Muscle layer of colon (tissue), 2 donors: Measurements from ENCODE around the gene CNPPD1.

ENCODE experiments used
- H3K27ac ChIP-seq: one replicate; pipeline ENCODE4 v1.7.0; 2013; ENCODE audit warnings: low read depth, mild to moderate bottlenecking, low read length, moderate library complexity
- H3K27me3 ChIP-seq, 2 donors: one replicate each; pipeline ENCODE4 v1.7.0; 2013; ENCODE audit warnings: low read length in 2 of 2, mild to moderate bottlenecking in 2 of 2; ENCODE audit not compliant: insufficient read depth in 2 of 2, control insufficient read depth in 1 of 2
- H3K36me3 ChIP-seq: one replicate; pipeline ENCODE4 v1.7.0; 2013; ENCODE audit warnings: mild to moderate bottlenecking, low read length; ENCODE audit not compliant: insufficient read depth
- H3K4me1 ChIP-seq: one replicate; pipeline ENCODE4 v1.7.0; 2013; ENCODE audit warnings: mild to moderate bottlenecking, low read length; ENCODE audit not compliant: insufficient read depth
- H3K4me3 ChIP-seq, 2 donors: one replicate each; pipeline ENCODE4 v1.7.0; 2013; ENCODE audit warnings: low read length in 2 of 2, low read depth in 1 of 2, mild to moderate bottlenecking in 1 of 2, moderate library complexity in 1 of 2
- H3K9ac ChIP-seq: one replicate; pipeline ENCODE4 v1.7.0; 2013; ENCODE audit warnings: low read length
- H3K9me3 ChIP-seq: one replicate; pipeline ENCODE4 v1.7.0; 2013; ENCODE audit warnings: mild to moderate bottlenecking, low read length
- donor health status: abdominal sarcoma.
- donor health status: Adenocarcinoma of cecum.

Gene CNPPD1

GRCh38 chr2:219133976-219134375, 42.7 kb downstream of the CNPPD1 start:
- Histone ChIP-seq H3K27ac (no peak overlapping the region), H3K36me3 (no peaks in the 10 kb centered on the region), H3K27me3 (no peaks in the 10 kb centered on the region), H3K4me3 (no peak overlapping the region), H3K9me3 (no peaks in the 10 kb centered on the region), H3K4me1 (no peaks in the 10 kb centered on the region), H3K9ac (no peak overlapping the region)

GRCh38 chr2:219131744-219132143, 45.0 kb downstream of the CNPPD1 start:
- Histone ChIP-seq H3K36me3 (no peaks in the 10 kb centered on the region), H3K4me1 (no peaks in the 10 kb centered on the region), H3K9ac (no peak overlapping the region), H3K4me3 (no peak overlapping the region), H3K27me3 (no peaks in the 10 kb centered on the region), H3K9me3 (no peaks in the 10 kb centered on the region), H3K27ac (no peak overlapping the region)

- Histone ChIP-seq H3K4me1 (no peaks in the 10 kb centered on the region), H3K27me3 (no peaks in the 10 kb centered on the region), H3K9me3 (no peaks in the 10 kb centered on the region), H3K27ac (no peak overlapping the region), H3K9ac (no peak overlapping the region), H3K4me3 (no peak overlapping the region), H3K36me3 (no peaks in the 10 kb centered on the region)
These were observed 45.4 kb downstream of the CNPPD1 start for GRCh38 chr2:219131327-219131726.

GRCh38 chr2:219129589-219129988, 47.1 kb downstream of the CNPPD1 start:
- H3K36me3 ChIP-seq, result no peaks in the 10 kb centered on the region
- H3K4me1 ChIP-seq, result peaks cover under 1% of the 10 kb centered on the region
- H3K9me3 ChIP-seq, result no peaks in the 10 kb centered on the region

GRCh38 chr2:219128396-219128795, 48.3 kb downstream of the CNPPD1 start:
- Histone ChIP-seq H3K9me3 (no peaks in the 10 kb centered on the region), H3K4me1 (peaks cover 4% of the 10 kb centered on the region), H3K9ac (no peak overlapping the region), H3K36me3 (no peaks in the 10 kb centered on the region), H3K4me3 (no peak overlapping the region), H3K27me3 (no peaks in the 10 kb centered on the region), H3K27ac (no peak overlapping the region)

More at GRCh38 chr2:219129589-219129988, 47.1 kb downstream of the CNPPD1 start:
- Histone ChIP-seq H3K27me3 (no peaks in the 10 kb centered on the region), H3K9ac (no peak overlapping the region), H3K4me3 (no peak overlapping the region), H3K27ac (no peak overlapping the region)

- H3K4me3 ChIP-seq, result no peak overlapping the region
- H3K9me3 ChIP-seq, result no peaks in the 10 kb centered on the region
- no peak overlapping the region for H3K9ac ChIP-seq
- no peaks in the 10 kb centered on the region for H3K36me3 ChIP-seq
- no peak overlapping the region for H3K27ac ChIP-seq
- peaks cover 4% of the 10 kb centered on the region for H3K4me1 ChIP-seq
- H3K27me3 ChIP-seq, result no peaks in the 10 kb centered on the region
These were observed 49.6 kb downstream of the CNPPD1 start for GRCh38 chr2:219127037-219127635.

- H3K36me3 ChIP-seq, result no peaks in the 10 kb centered on the region
- H3K27me3 ChIP-seq, result no peaks in the 10 kb centered on the region
- peaks cover 4% of the 10 kb centered on the region for H3K4me1 ChIP-seq
- H3K9me3 ChIP-seq, result no peaks in the 10 kb centered on the region
- no peak overlapping the region for H3K9ac ChIP-seq
- no peak overlapping the region for H3K27ac ChIP-seq
- no peak overlapping the region for H3K4me3 ChIP-seq
These were observed 50.2 kb downstream of the CNPPD1 start for GRCh38 chr2:219126555-219126954.

- Histone ChIP-seq H3K9me3 (no peaks in the 10 kb centered on the region), H3K36me3 (no peaks in the 10 kb centered on the region), H3K27ac (no peak overlapping the region), H3K4me3 (no peak overlapping the region), H3K4me1 (peaks cover 4% of the 10 kb centered on the region), H3K9ac (no peak overlapping the region), H3K27me3 (no peaks in the 10 kb centered on the region)
These were observed 50.8 kb downstream of the CNPPD1 start for GRCh38 chr2:219125886-219126270.

GRCh38 chr2:219125225-219125885, 51.4 kb downstream of the CNPPD1 start:
- Histone ChIP-seq H3K36me3 (no peaks in the 10 kb centered on the region), H3K27me3 (no peaks in the 10 kb centered on the region), H3K27ac (no peak overlapping the region), H3K9me3 (no peaks in the 10 kb centered on the region), H3K9ac (no peak overlapping the region), H3K4me1 (peaks cover 4% of the 10 kb centered on the region), H3K4me3 (no peak overlapping the region)

GRCh38 chr2:219124381-219125110, 52.2 kb downstream of the CNPPD1 start:
- Histone ChIP-seq H3K4me1 (peaks cover 4% of the 10 kb centered on the region), H3K36me3 (no peaks in the 10 kb centered on the region), H3K27ac (no peak overlapping the region), H3K9ac (no peak overlapping the region), H3K27me3 (no peaks in the 10 kb centered on the region), H3K4me3 (no peak overlapping the region), H3K9me3 (no peaks in the 10 kb centered on the region)

- no peaks in the 10 kb centered on the region for H3K36me3 ChIP-seq
- H3K27ac ChIP-seq, result no peak overlapping the region
- H3K27me3 ChIP-seq, result no peaks in the 10 kb centered on the region
- H3K9ac ChIP-seq, result no peak overlapping the region
- peaks cover 4% of the 10 kb centered on the region for H3K4me1 ChIP-seq
- H3K4me3 ChIP-seq, result no peak overlapping the region
- H3K9me3 ChIP-seq, result no peaks in the 10 kb centered on the region
These were observed 53.2 kb downstream of the CNPPD1 start for GRCh38 chr2:219123356-219124135.
